HEK293T (cell line): ENCODE measurements around the gene TSKU.

ENCODE experiments used
- CTCF ChIA-PET: fragments of 350-600 bp; formaldehyde crosslinking; extraction: SDS; loops from one replicate; lab custom pipeline; 2021; ENCODE audit warnings: antibody characterized with exemption, inconsistent platforms; lab: Yijun Ruan, JAX
- POLR2A ChIA-PET: fragments of 350-600 bp; formaldehyde crosslinking; extraction: SDS; loops from one replicate; lab custom pipeline; 2020; ENCODE audit warnings: antibody characterized with exemption, inconsistent platforms; lab: Yijun Ruan, JAX
- DNase-seq: peaks from one replicate; pipeline ENCODE4 v3.0.0; 2012; ENCODE audit warnings: mixed read lengths; ENCODE audit errors: extremely low spot score
- ARNT ChIP-seq: fragments of 450-650 bp; IDR thresholded peaks from 2 replicates; pipeline ENCODE4 v1.6.1; 2017; ENCODE audit warnings: mild to moderate bottlenecking
- BHLHE40 ChIP-seq: fragments of 450-650 bp; IDR thresholded peaks from 2 replicates; pipeline ENCODE4 v1.6.1; 2016; ENCODE audit warnings: mild to moderate bottlenecking, moderate library complexity, borderline replicate concordance
- CTBP1 ChIP-seq: fragments of 450-650 bp; IDR thresholded peaks from 2 replicates; pipeline ENCODE4 v1.6.1; 2016; ENCODE audit warnings: borderline replicate concordance
- ELF4 ChIP-seq: fragments of 450-650 bp; IDR thresholded peaks from 2 replicates; pipeline ENCODE4 v1.6.1; 2017; ENCODE audit warnings: antibody characterized with exemption
- FOXA1 ChIP-seq: fragments of 450-650 bp; IDR thresholded peaks from 2 replicates; pipeline ENCODE4 v1.6.1; 2016; ENCODE audit warnings: mild to moderate bottlenecking
- FOXK2 ChIP-seq: fragments of 450-650 bp; IDR thresholded peaks from 2 replicates; pipeline ENCODE4 v1.6.1; 2016; ENCODE audit warnings: mild to moderate bottlenecking
- FOXM1 ChIP-seq: fragments of 450-650 bp; IDR thresholded peaks from 2 replicates; pipeline ENCODE4 v1.6.1; 2017; ENCODE audit warnings: mild to moderate bottlenecking, borderline replicate concordance
- HDGF ChIP-seq: fragments of 450-650 bp; IDR thresholded peaks from 2 replicates; pipeline ENCODE4 v1.6.1; 2017; ENCODE audit warnings: antibody characterized with exemption, borderline replicate concordance
- L3MBTL2 ChIP-seq: fragments of 450-650 bp; conservative IDR thresholded peaks from 2 replicates; pipeline ENCODE4 v1.6.1; 2016; ENCODE audit warnings: mild to moderate bottlenecking
- LEF1 ChIP-seq: fragments of 450-650 bp; IDR thresholded peaks from 2 replicates; pipeline ENCODE4 v1.6.1; 2017; ENCODE audit warnings: mild to moderate bottlenecking, borderline replicate concordance
- NFRKB ChIP-seq: fragments of 450-650 bp; IDR thresholded peaks from 2 replicates; pipeline ENCODE4 v1.6.1; 2016; ENCODE audit warnings: mild to moderate bottlenecking, moderate library complexity
- PKNOX1 ChIP-seq: fragments of 450-650 bp; IDR thresholded peaks from 2 replicates; pipeline ENCODE4 v1.6.1; 2016
- SP1 ChIP-seq: fragments of 450-650 bp; IDR thresholded peaks from 2 replicates; pipeline ENCODE4 v1.6.1; 2017
- SUZ12 ChIP-seq: fragments of 450-650 bp; IDR thresholded peaks from 2 replicates; pipeline ENCODE4 v1.6.1; 2016; ENCODE audit warnings: mild to moderate bottlenecking
- TARDBP ChIP-seq: fragments of 450-650 bp; IDR thresholded peaks from 2 replicates; pipeline ENCODE4 v1.6.1; 2016
- ZNF384 ChIP-seq: fragments of 450-650 bp; IDR thresholded peaks from 2 replicates; pipeline ENCODE4 v1.6.1; 2016

The TSKU gene

DNA sequence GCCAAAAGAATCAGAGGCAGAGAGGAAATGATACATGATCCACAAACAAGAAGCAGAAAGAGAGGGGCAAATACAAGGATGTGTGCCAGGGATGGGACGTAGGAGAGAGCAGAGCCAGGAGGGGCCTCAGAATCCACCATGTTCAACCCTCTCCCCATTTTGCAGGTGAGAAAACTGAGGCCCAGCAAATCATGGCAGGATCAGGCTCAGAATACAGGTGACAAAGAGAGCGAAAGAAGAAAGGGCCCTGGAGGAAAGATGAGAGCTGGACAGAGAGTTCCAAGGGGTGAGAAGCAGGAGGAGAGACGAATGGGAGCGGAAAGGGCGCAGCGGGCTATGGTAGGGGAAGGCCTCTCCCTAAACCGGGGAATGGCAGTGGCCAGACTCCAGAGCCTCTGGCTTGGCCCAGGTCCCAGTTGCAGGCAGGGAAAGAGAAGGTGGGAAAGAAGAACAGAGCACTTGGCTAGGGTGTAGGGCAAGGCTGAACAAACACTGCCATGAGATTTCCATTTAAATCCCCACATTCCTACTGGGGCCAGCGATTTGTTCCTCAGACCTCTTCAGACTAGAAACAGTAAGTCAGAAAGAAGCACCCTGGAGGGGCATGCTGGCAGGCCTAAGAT lies 44.4 kb upstream of the TSKU start:
- TF ChIP-seq LEF1, result no peak
- TF ChIP-seq HDGF, result no peak
- TF ChIP-seq SP1, result no peak
- no peak for TF ChIP-seq L3MBTL2
- no peak for TF ChIP-seq ELF4
- no peak for TF ChIP-seq PKNOX1
- CTCF ChIA-PET, result no interaction called here
- DNase-seq, result no peak
- POLR2A ChIA-PET, result no interaction called here

DNA sequence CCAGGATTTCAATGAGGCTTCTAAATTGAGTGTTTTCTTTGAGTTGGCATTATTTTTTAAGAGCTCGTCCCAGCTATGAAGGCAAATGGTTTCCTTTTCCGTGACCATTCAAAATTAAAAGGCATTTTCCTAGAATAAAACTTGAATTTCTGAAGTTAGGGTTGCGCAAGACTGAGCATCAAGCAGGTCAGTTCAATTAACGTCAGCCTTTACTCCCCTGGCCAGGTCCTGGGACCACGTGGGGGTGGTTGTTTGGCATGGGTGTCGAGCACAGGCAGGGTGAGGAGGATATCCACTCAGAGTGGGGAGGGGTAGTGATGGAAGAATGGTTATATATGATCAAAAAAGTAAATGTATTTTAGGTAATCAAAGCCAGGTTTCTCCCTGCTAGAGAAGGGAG lies 43.4 kb upstream of the TSKU start:
- DNase-seq, result no peak
- POLR2A ChIA-PET, result no interaction called here
- TF ChIP-seq PKNOX1 (no peak), FOXK2 (no peak), FOXM1 (no peak), ELF4 (no peak), HDGF (no peak), ARNT (no peak), LEF1 (no peak), TARDBP (no peak), SUZ12 (no peak), CTBP1 (no peak), FOXA1 (no peak), BHLHE40 (no peak), SP1 (no peak), NFRKB (no peak), L3MBTL2 (no peak), ZNF384 (no peak)
- CTCF ChIA-PET, result no interaction called here

DNA sequence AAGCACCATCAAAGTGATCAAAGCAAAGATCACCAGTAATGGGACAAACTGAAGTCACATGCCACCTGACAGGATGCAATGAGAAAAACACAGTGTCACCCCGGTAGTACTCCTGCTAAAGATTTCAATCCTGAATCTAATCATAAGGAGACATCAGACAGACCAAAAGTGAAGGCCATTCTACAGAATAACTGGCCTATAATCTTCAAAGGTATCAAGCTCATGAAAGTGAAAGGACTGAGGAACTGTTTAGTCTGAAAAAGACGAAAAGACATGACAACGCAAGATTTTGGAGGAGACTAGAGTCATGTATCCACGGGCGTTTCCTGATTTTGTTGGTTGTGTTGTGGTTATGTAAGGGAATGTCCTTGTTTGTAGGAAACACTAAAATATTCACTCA lies 42.4 kb upstream of the TSKU start:
- no peak for TF ChIP-seq ARNT
- no peak for TF ChIP-seq ZNF384
- TF ChIP-seq FOXA1, result no peak
- TF ChIP-seq SUZ12, result no peak
- TF ChIP-seq BHLHE40, result no peak
- no peak for TF ChIP-seq LEF1
- TF ChIP-seq HDGF, result no peak
- TF ChIP-seq CTBP1, result no peak
- no peak for TF ChIP-seq FOXK2
- no peak for TF ChIP-seq PKNOX1
- TF ChIP-seq SP1, result no peak
- no peak for TF ChIP-seq FOXM1
- no peak for TF ChIP-seq ELF4
- TF ChIP-seq TARDBP, result no peak
- no peak for TF ChIP-seq NFRKB
- no peak for TF ChIP-seq L3MBTL2
- DNase-seq, result no peak
- ChIA-PET CTCF (no interaction called here), POLR2A (no interaction called here)

DNA sequence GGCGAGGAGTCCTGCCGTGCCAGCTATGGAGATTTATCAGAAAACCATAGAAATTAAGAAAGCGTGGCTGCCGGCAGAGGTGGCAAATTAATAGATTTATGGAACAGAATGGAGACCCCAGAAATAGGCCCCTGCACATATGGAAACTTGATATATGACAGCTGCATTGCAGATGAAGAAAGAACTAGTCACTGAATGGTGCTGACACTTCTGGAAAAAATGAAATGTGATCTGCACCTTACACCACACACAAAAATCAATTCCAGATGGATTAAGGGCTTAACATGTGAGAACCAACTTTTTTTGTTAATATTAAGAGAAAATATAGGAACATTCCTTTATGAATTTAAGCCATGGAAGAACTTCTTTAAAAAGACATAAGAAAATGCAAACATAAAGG lies 40.3 kb upstream of the TSKU start:
- DNase-seq, result no peak
- ChIA-PET CTCF (interaction anchor here (0.6 kb wide), 1 partner anchor 56 kb away, joined by 4 read pairs; no protein-coding TSS in a partner anchor), POLR2A (interaction anchor here (0.6 kb wide), 1 partner anchor 59 kb away, joined by 3 read pairs; no protein-coding TSS in a partner anchor)

GRCh38 chr11:76744186-76745043 lies 38.7 kb upstream of the TSKU start:
- TF ChIP-seq SUZ12 (no peak), FOXK2 (no peak), BHLHE40 (no peak)
- DNase-seq, result no peak
- ChIA-PET CTCF (interaction anchor here (0.7 kb wide), 1 partner anchor 9 kb away, joined by 3 read pairs; no protein-coding TSS in a partner anchor), POLR2A (no interaction called here)

More for the DNA sequence above, 40.3 kb upstream of the TSKU start:
- TF ChIP-seq L3MBTL2, result no peak
- TF ChIP-seq FOXK2, result no peak
- no peak for TF ChIP-seq CTBP1
- TF ChIP-seq ELF4, result no peak
- no peak for TF ChIP-seq FOXM1
- no peak for TF ChIP-seq ARNT
- no peak for TF ChIP-seq BHLHE40
- TF ChIP-seq FOXA1, result no peak
- TF ChIP-seq SUZ12, result no peak
- no peak for TF ChIP-seq HDGF
- no peak for TF ChIP-seq SP1

GRCh38 chr11:76745044-76745376 lies 38.1 kb upstream of the TSKU start:
- no peak for DNase-seq
- CTCF ChIA-PET, result interaction anchor here (0.7 kb wide), 1 partner anchor 9 kb away, joined by 3 read pairs; no protein-coding TSS in a partner anchor
- TF ChIP-seq ARNT, result no peak
- TF ChIP-seq ELF4, result no peak
- TF ChIP-seq SP1, result no peak
- no peak for TF ChIP-seq TARDBP
- TF ChIP-seq NFRKB, result no peak
- no peak for TF ChIP-seq SUZ12
- no peak for TF ChIP-seq ZNF384
- no peak for TF ChIP-seq L3MBTL2
- TF ChIP-seq FOXA1, result no peak
- TF ChIP-seq HDGF, result no peak
- no peak for TF ChIP-seq LEF1
- TF ChIP-seq FOXM1, result no peak
- POLR2A ChIA-PET, result no interaction called here
